Measurements from ENCODE around the gene CGB5.
"Not testable (repeated sequence)": the region's sequence is repeated elsewhere in the genome, so short reads cannot be mapped to it uniquely, and the experiment has no call there.

- not testable (repeated sequence) for TF ChIP-seq EZH2 (IDR thresholded peaks at IDR 0.05; ENCODE audit: borderline replicate concordance, insufficient read depth, low read depth, low read length, poor library complexity, severe bottlenecking); CTCF (IDR thresholded peaks at IDR 0.05)
Measured at GRCh38 chr19:49039736-49040135, 3.9 kb upstream of the CGB5 start.
